Stimulated activated CD4-positive, alpha-beta T cell treated with anti-CD3 and anti-CD28 coated beads, TNF-alpha, amount 100 ng/mL, for 48 hours (primary cell): Measurements from ENCODE around the gene FOXO3.

Experiments used
- DNase-seq, 3 donors: peaks; one replicate each; pipeline ENCODE4 v3.0.0-alpha.2; 2020; ENCODE audit warnings: low read depth in 3 of 3

The FOXO3 gene

DNA sequence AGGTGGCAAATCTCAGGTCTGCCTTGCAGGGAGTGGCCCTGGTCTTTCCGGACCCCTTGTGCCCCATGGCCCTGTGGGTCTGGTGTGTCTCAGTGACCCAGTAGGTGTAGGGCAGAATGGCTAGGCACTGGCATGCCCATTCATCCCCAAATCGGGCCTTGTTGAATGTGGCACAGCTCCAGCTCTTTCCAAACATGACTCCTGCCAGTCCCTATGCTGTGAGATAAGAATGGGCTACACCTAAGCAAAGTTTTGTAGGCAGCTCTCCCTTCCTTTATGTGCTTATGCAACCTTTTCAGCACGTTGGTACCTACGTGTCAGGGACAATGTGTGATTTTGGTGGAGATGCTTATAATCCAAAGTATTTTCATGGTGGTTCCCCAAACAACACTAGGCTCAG lies 33.9 kb downstream of the FOXO3 start:
- DNase-seq = no peak

- no peak for DNase-seq
These were observed 36.2 kb downstream of the FOXO3 start for GRCh38 chr6:108596956-108597355.

GRCh38 chr6:108597572-108598304 lies 37.0 kb downstream of the FOXO3 start:
- no peak for DNase-seq

DNA sequence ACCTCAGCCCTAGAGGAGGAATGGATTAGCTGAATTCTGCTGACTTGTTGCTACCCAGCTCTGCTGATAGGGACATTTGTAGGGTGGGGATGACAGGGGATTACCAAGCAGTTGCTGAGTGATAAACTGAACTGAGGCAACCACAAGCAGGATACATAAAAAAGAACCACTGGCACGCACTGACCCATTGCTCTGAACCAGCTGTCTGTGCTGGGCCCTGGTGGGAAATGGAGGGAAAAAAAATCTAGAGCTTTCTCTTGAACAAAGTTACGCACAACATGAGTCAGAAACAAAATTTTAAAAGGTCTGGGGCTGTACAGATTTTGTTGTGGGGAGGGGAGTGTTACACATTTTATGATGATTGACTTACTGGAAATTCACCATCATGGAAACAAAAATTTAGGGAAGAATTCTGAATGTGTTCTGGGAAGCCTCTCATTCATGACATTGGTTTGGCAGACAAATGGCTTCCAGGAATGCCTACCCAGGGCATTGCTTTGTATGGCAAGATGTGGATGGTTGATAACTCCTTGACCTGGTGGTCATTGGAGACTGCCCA lies 37.7 kb downstream of the FOXO3 start:
- DNase-seq = no peak

DNA sequence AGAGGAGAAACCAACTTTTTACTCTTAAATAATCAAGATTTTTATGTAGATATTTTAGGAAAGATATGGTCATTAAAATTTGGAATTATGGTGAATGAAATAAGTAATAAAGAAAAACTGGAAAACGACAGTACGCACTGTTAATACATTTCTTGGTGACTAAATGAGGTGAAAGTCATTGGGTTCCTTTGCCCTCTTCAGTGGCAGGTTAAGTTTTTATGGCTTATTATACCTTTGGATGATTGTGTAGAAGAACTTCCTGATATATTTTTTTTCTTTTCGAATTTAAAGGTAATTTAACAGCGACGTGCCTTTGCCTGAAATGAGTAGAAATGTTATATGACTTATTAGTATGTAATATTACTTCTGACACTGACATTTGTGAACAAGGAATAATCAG lies 43.4 kb downstream of the FOXO3 start:
- DNase-seq = no peak

GRCh38 chr6:108606250-108606690 lies 45.6 kb downstream of the FOXO3 start:
- no peak for DNase-seq

GRCh38 chr6:108608453-108609275 lies 47.9 kb downstream of the FOXO3 start:
- DNase-seq = no peak

- DNase-seq = no peak
These were observed 48.6 kb downstream of the FOXO3 start for GRCh38 chr6:108609276-108609769.

GRCh38 chr6:108610270-108610839 lies 49.6 kb downstream of the FOXO3 start:
- DNase-seq = no peak

DNA sequence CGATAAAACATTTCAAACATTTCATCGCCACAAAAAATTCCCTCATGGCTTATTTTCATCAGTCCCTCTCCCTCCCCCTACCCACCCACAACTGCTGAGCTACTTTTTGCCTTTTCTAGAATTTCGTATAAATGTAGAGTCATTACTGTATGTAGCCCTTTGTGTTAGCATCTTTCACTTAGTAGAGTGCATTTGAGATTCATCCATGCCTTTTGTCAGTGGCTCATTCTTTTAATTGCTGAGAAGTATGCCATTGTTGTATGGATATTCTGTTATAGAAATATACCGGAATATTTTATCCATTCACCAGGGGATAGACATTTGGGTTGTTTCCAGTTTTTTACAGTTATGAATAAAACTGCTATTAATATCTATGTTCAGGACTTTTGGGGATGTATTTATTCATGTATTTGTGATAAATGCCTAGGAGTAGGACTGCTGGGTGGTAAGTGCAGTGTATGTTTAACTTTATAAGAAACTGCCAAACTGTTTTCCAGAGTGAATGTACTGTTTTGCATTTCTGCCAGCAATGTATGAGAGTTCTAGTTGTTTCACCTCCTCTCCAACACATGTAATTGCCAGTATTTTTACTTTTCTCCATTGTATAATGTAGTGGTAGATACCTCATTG lies 50.4 kb downstream of the FOXO3 start:
- DNase-seq = no peak

DNA sequence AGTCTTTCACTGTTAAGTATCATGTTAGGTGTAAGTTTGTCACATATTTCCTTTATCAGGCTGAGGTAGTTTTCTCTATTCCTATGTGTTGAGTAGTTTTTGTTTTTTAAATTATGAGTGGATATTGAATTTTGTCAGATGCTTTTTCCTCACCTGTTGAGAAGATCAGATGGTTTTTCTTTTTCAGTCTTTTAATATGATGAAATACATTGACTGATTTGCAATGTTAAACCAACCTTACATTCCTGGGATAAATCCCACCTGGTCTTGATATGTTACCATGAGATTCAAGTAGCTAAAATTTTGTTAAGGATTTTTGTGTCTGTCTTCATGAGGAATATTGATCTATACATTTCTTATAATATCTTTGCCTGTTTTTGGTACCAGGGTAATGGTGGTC lies 52.1 kb downstream of the FOXO3 start:
- no peak for DNase-seq

DNA sequence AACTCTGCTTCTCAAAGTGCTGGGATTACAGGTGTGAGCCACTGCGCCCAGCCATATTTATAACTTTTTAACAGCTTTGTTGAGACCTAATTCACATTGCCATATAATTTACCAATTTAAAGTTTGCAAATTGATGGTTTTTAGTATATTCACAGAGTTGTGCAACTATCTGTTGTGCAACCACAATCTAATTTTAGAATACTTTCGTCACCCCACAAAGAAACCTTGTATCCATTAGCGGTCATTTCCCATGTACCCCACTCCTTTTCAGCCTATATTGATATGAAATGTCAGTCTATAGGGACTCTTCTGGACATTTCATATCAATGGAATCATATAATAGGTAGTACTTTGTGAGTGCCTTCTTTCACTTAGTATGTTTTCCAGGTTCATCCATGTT lies 55.8 kb downstream of the FOXO3 start:
- no peak for DNase-seq

GRCh38 chr6:108616973-108617372 lies 56.3 kb downstream of the FOXO3 start:
- DNase-seq = no peak

DNA sequence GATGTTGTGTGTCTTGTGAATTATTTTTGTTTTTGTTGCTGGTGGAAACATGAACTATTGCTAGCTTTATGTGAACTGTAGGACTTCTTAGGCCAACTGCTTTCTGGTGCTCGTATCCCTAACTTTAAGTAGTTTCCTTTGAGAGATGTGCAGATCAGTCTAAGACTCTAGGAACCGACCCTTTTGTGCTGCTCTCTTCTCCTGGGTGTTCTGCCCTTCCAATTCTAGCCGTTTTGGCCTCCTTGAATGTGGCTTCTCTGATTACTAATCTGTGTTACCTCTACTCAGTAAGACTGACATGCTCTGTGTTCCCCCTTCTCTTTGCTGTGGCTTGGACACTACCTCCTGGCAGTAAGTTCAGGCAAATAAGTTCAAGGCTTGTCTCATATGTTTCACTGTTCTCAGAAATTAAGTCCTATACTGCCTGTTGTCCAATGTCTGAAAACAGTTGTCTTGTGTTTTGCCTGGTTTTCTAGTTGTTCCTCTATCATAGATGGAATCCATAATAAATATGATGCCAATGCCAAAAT lies 58.0 kb downstream of the FOXO3 start:
- no peak for DNase-seq

GRCh38 chr6:108619431-108620197 lies 58.9 kb downstream of the FOXO3 start:
- no peak for DNase-seq

DNA sequence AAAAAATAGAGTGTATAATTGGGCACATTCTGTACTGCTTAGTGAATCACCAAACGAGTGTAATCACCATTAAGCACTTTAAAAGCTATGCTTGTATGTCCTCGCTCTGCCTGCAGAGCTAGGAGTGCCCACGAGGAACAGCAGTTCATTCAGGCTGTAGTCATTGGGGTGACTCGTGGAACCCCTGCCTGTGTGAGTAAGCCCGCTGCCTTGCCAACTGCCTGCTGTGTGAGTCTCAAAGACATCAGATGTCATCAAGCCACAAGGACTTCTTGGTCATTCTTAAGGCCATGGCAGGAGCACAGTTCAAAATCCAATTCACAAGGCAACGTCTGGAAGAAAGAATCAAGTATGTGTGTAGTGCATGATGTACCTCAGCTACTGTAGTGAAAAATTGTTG lies 60.4 kb downstream of the FOXO3 start:
- peak in 1 of 3 donors; percentile 49 for DNase-seq

DNA sequence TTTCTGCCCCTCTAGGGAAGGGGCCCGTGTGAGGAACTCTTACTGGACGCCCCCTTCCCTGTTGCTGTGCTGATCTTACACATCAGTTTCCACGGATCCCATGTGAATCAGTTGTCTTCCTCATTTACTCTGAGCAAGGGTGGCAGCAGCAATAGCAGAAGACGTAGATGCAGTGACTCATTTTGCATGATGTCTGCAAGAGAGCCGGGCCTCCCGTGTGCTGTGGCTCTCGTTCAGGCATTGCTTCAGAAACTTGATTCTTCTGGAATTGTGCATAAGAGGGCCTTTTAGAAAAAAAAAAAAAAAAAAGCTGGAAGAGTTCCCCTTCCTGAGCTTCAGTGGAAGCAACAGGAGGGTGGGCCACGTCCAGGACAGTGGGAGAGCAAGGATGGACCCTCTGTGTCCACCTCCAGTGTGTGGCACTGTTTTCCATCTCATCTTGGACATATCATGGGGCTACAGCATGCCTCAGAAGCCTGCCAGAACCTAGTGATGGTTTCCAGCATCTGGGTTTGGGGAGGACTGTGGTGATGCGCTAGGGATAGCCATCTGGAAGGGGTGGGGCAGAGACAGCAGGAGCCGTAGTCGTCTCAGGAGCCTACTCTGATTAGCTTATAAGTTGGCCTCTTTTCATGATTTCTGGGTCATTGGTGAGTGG lies 62.1 kb downstream of the FOXO3 start:
- DNase-seq = no peak

DNA sequence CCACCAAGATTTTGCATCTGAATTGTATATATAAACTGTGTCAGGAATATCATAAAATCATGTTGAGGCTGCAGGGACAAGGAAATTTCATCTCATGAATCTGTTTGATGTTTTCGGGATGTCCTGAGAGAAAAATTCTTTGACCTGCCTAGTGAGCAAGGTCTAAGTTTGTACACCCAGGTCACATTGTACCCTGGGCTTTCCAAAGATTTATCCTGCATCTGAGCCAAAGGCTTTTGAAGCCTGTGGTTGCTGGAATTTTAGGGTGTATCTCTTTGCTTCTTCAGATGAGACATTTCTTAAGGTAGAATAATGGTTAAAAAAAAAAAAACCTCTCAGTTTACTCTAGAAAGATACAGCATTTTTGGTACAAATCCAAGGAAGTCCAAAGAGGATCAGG lies 63.3 kb downstream of the FOXO3 start:
- no peak for DNase-seq

- DNase-seq = no peak
These were observed 64.9 kb downstream of the FOXO3 start for GRCh38 chr6:108625581-108625980.

DNA sequence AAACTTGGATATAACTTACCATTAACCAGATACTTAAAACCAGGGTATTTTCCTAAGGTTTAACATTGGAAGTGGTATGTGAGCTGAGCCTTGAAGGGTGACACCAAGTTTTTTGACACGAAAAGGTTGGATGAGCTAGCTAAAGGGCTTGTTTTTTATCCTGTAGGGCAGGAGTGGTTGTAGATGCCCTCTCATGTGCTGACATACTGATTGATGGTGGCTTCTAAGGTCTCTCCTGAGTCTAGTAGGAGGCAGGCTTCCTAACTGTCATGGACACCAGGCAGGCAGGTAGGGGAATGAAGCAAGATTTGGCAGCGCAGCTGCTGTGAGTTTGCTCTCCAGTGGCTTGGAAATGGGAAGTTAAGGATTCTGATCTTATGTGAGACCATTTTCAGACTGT lies 66.1 kb downstream of the FOXO3 start:
- DNase-seq = no peak
